ENCODE measurements around the gene LAP3. TPM values are rescaled to one million over a fixed set of nuclear protein-coding genes. Genes with fewer than 3 reads are reported as not detected.

LAP3 gene
- total RNA-seq, 1 donor, result 128 TPM

DNA sequence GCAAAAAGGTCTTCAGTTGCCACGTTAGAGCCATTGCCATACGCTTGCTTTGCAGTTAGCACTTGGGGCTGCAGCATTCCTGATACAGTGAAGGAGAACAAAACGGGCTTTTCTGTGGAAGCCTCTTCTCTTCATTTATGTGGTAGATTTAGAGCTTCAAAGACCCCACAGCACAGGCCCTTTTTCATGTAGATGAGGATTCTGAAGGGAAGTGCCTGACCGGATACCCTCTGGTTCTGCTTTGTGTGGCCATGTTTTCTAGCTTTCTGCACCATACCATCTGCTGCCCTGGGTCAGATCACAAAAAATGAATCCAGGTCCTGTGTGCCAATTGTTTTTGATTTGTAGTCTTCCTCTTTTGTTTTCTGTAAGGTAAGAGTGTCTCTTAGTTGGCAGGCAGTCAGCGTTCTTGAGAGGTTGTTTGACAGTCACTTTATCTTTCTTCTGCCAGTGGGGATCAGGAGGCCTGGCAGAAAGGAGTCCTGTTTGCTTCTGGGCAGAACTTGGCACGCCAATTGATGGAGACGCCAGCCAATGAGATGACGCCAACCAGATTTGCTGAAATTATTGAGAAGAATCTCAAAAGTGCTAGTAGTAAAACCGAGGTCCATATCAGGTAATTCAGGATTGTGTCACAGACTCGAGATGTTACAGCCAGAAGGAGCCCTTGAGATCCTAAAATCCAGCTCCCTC is 7.7 kb downstream of the LAP3 start:
- H3K79me2 ChIP-seq (ENCODE audit: insufficient read depth, low read length), result no peaks in the 10 kb centered on the region
- DNase-seq (ENCODE audit: insufficient read length, low spot score, missing footprints), result no peak
- H3K27me3 ChIP-seq (ENCODE audit: insufficient read depth, low read length), result no peaks in the 10 kb centered on the region
- no peak overlapping the region for H3K4me2 ChIP-seq (ENCODE audit: insufficient read depth, low read length)
- H3K9me3 ChIP-seq (ENCODE audit: low read depth, low read length), result no peaks in the 10 kb centered on the region
- H3K36me3 ChIP-seq (ENCODE audit: insufficient read depth, low read length), result peaks cover 70% of the 10 kb centered on the region
- TF ChIP-seq, protein P1, sequence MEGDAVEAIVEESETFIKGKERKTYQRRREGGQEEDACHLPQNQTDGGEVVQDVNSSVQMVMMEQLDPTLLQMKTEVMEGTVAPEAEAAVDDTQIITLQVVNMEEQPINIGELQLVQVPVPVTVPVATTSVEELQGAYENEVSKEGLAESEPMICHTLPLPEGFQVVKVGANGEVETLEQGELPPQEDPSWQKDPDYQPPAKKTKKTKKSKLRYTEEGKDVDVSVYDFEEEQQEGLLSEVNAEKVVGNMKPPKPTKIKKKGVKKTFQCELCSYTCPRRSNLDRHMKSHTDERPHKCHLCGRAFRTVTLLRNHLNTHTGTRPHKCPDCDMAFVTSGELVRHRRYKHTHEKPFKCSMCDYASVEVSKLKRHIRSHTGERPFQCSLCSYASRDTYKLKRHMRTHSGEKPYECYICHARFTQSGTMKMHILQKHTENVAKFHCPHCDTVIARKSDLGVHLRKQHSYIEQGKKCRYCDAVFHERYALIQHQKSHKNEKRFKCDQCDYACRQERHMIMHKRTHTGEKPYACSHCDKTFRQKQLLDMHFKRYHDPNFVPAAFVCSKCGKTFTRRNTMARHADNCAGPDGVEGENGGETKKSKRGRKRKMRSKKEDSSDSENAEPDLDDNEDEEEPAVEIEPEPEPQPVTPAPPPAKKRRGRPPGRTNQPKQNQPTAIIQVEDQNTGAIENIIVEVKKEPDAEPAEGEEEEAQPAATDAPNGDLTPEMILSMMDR (IDR thresholded peaks at IDR 0.05; ENCODE audit: extremely low read depth, low read depth, low read length), result no peak
- H3K4me1 ChIP-seq (ENCODE audit: insufficient read depth, low read length), result peaks cover 12% of the 10 kb centered on the region
- H3K27ac ChIP-seq (ENCODE audit: low read depth, low read length), result no peak overlapping the region
- H4K20me1 ChIP-seq (ENCODE audit: insufficient read depth, low read length), result no peaks in the 10 kb centered on the region
- H2AFZ ChIP-seq (ENCODE audit: low read length), result no peak overlapping the region
- no peak overlapping the region for H3K4me3 ChIP-seq (ENCODE audit: insufficient read depth, low read length)

- TF ChIP-seq, protein P1 (IDR thresholded peaks at IDR 0.05; ENCODE audit: extremely low read depth, low read depth, low read length), result no peak
- Histone ChIP-seq H4K20me1 (ENCODE audit: insufficient read depth, low read length) (no peaks in the 10 kb centered on the region), H3K4me3 (ENCODE audit: insufficient read depth, low read length) (no peak overlapping the region)
Observed at GRCh38 chr4:17587094-17587822, 10.3 kb downstream of the LAP3 start.

DNA sequence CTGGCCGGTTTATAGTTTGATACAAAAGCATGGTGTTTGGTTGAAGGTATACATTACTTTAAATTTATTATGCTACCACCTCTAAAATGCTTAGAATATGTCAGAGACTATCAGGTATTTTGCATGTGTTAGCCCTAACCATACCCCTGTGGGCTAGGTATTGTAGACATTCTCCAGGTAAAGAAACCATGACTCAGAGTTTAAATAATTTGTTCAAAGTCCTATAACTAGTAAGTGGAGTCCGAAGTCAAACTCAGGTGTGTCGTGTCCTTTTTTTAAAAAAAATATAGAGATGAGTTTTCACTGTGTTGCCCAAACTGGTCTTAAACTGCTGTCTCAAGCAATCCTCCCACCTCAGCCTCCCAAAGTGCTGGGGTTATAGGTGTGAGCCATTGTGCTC is 12.4 kb downstream of the LAP3 start:
- DNase-seq (ENCODE audit: insufficient read length, low spot score, missing footprints), result no peak
- H3K27ac ChIP-seq (ENCODE audit: low read depth, low read length), result no peak overlapping the region
- H3K4me1 ChIP-seq (ENCODE audit: insufficient read depth, low read length), result no peaks in the 10 kb centered on the region
- no peaks in the 10 kb centered on the region for H4K20me1 ChIP-seq (ENCODE audit: insufficient read depth, low read length)
- H3K4me2 ChIP-seq (ENCODE audit: insufficient read depth, low read length), result no peak overlapping the region
- H3K4me3 ChIP-seq (ENCODE audit: insufficient read depth, low read length), result no peak overlapping the region
- no peaks in the 10 kb centered on the region for H3K9me3 ChIP-seq (ENCODE audit: low read depth, low read length)
- H3K36me3 ChIP-seq (ENCODE audit: insufficient read depth, low read length), result peaks cover 46% of the 10 kb centered on the region
- TF ChIP-seq, protein P1 (IDR thresholded peaks at IDR 0.05; ENCODE audit: extremely low read depth, low read depth, low read length), result no peak
- H2AFZ ChIP-seq (ENCODE audit: low read length), result no peak overlapping the region
- no peaks in the 10 kb centered on the region for H3K79me2 ChIP-seq (ENCODE audit: insufficient read depth, low read length)
- no peaks in the 10 kb centered on the region for H3K27me3 ChIP-seq (ENCODE audit: insufficient read depth, low read length)

More at GRCh38 chr4:17587094-17587822, 10.3 kb downstream of the LAP3 start:
- no peaks in the 10 kb centered on the region for H3K4me1 ChIP-seq (ENCODE audit: insufficient read depth, low read length)
- H3K9me3 ChIP-seq (ENCODE audit: low read depth, low read length), result no peaks in the 10 kb centered on the region
- no peak overlapping the region for H3K27ac ChIP-seq (ENCODE audit: low read depth, low read length)
- no peaks in the 10 kb centered on the region for H3K27me3 ChIP-seq (ENCODE audit: insufficient read depth, low read length)
- H2AFZ ChIP-seq (ENCODE audit: low read length), result no peak overlapping the region
- H3K36me3 ChIP-seq (ENCODE audit: insufficient read depth, low read length), result peaks cover 66% of the 10 kb centered on the region
- DNase-seq (ENCODE audit: insufficient read length, low spot score, missing footprints), result no peak
- H3K79me2 ChIP-seq (ENCODE audit: insufficient read depth, low read length), result no peaks in the 10 kb centered on the region
- H3K4me2 ChIP-seq (ENCODE audit: insufficient read depth, low read length), result no peak overlapping the region

DNA sequence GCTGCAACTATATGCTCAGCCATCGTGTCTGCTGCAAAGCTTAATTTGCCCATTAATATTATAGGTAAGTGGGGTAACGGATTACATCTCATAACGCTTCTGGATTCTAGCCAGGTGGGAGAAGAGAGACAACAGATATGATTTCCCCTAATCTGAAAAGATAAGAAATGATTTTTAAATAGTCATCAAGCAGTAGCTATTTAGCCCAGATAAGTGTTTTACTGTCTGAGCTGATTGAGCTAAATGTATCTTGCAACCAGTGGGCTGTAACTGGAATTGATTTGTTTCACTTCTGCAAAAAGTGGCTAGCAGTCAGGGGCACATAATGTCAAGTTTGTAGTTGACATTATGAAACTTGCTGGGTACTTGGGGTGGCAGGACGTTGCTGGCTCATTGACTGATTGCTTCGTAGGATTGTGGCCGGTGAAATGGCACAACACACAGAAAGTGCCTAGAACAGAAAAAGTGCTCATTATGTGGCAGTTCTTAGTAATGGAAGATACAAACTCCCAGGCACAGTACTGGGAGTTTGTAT is 18.5 kb downstream of the LAP3 start:
- Histone ChIP-seq H3K27me3 (ENCODE audit: insufficient read depth, low read length) (no peaks in the 10 kb centered on the region), H3K27ac (ENCODE audit: low read depth, low read length) (no peak overlapping the region), H4K20me1 (ENCODE audit: insufficient read depth, low read length) (no peaks in the 10 kb centered on the region), H3K36me3 (ENCODE audit: insufficient read depth, low read length) (peaks cover 43% of the 10 kb centered on the region), H3K4me1 (ENCODE audit: insufficient read depth, low read length) (no peaks in the 10 kb centered on the region), H3K9me3 (ENCODE audit: low read depth, low read length) (no peaks in the 10 kb centered on the region), H2AFZ (ENCODE audit: low read length) (no peak overlapping the region), H3K79me2 (ENCODE audit: insufficient read depth, low read length) (no peaks in the 10 kb centered on the region), H3K4me3 (ENCODE audit: insufficient read depth, low read length) (no peak overlapping the region), H3K4me2 (ENCODE audit: insufficient read depth, low read length) (no peak overlapping the region)
- no peak for DNase-seq (ENCODE audit: insufficient read length, low spot score, missing footprints)
- TF ChIP-seq, protein P1 (IDR thresholded peaks at IDR 0.05; ENCODE audit: extremely low read depth, low read depth, low read length), result no peak
